SK-N-SH (cell line): Measurements from ENCODE around the gene NUAK2. TPM values are rescaled to one million over a fixed set of nuclear protein-coding genes. Genes with fewer than 3 reads are reported as not detected.

Experiments
- CTCF ChIA-PET: fragments of 300-600, 350-600 bp; formaldehyde crosslinking; extraction: SDS; loops from one replicate; lab custom pipeline; 2021; lab: Yijun Ruan, JAX
- POLR2A ChIA-PET: fragments of 350-600 bp; sonication (Branson Sonifier 250); formaldehyde crosslinking; extraction: SDS; loops from one replicate; lab custom pipeline; 2020; ENCODE audit warnings: antibody characterized with exemption, inconsistent platforms; lab: Yijun Ruan, JAX
- DNase-seq: peaks from one replicate; pipeline ENCODE4 v3.0.0; 2012
- H2AFZ ChIP-seq: fragments of 200-600 bp; sonication (generic); 2 replicates; pipeline ENCODE4 v1.8.1; 2016; ENCODE audit warnings: antibody characterized with exemption, mild to moderate bottlenecking, low read depth
- H3F3A ChIP-seq: fragments of 200-600 bp; sonication (generic); replicated peaks from 2 replicates; pipeline ENCODE3; 2016; ENCODE audit warnings: antibody characterized with exemption, mild to moderate bottlenecking; ENCODE audit not compliant: insufficient read depth
- H3K27ac ChIP-seq, 2 experiments: fragments of 200-500 bp in 1 of 2; fragments of 200-600 bp in 1 of 2; sonication (Bioruptor generic) in 1 of 2; sonication (generic), shearing (Covaris generic) in 1 of 2; 2 replicates each; pipeline versions ENCODE4 v1.5.1 to v1.6.1; 2014 to 2016; ENCODE audit warnings: low read depth in 2 of 2, inconsistent platforms in 1 of 2, low read length in 1 of 2, mild to moderate bottlenecking in 1 of 2, mixed read lengths in 1 of 2
- H3K27me3 ChIP-seq: fragments of 200-600 bp; sonication (generic), shearing (Covaris generic); 2 replicates; pipeline ENCODE4 v1.6.1; 2016; ENCODE audit warnings: mixed run types; ENCODE audit not compliant: insufficient read depth
- H3K36me3 ChIP-seq, 2 experiments: fragments of 200-500 bp in 1 of 2; fragments of 200-600 bp in 1 of 2; sonication (Bioruptor generic) in 1 of 2; sonication (generic) in 1 of 2; replicated peaks in 1 of 2; 2 replicates each; pipeline versions ENCODE3 to v1.5.1; 2014 to 2016; ENCODE audit warnings: low read length in 1 of 2, mild to moderate bottlenecking in 1 of 2; ENCODE audit not compliant: insufficient read depth in 2 of 2, control insufficient read depth in 1 of 2
- H3K4me1 ChIP-seq, 2 experiments: fragments of 200-500 bp in 1 of 2; fragments of 200-600 bp in 1 of 2; sonication (Bioruptor generic) in 1 of 2; sonication (generic), shearing (Covaris generic) in 1 of 2; 2 replicates each; pipeline versions ENCODE4 v1.5.1 to v1.6.1; 2014 to 2016; ENCODE audit warnings: low read depth in 1 of 2, low read length in 1 of 2, mixed run types in 1 of 2; ENCODE audit not compliant: insufficient read depth in 2 of 2, control insufficient read depth in 1 of 2
- H3K4me2 ChIP-seq: fragments of 200-600 bp; sonication (generic), shearing (Covaris generic); 2 replicates; pipeline ENCODE4 v1.6.1; 2017; ENCODE audit warnings: mixed run types
- H3K4me3 ChIP-seq, 2 experiments: fragments of 200-500 bp in 1 of 2; fragments of 200-600 bp in 1 of 2; sonication (Bioruptor generic) in 1 of 2; sonication (generic), shearing (Covaris generic) in 1 of 2; 2 replicates each; pipeline versions ENCODE4 v1.5.1 to v1.8.1; 2014 to 2016; ENCODE audit warnings: low read depth in 2 of 2, inconsistent platforms in 1 of 2, low read length in 1 of 2, mild to moderate bottlenecking in 1 of 2, mixed read lengths in 1 of 2, moderate library complexity in 1 of 2
- H3K79me2 ChIP-seq: fragments of 200-600 bp; sonication (generic); 2 replicates; pipeline ENCODE4 v1.8.1; 2017; ENCODE audit warnings: mild to moderate bottlenecking; ENCODE audit not compliant: insufficient read depth
- H3K9ac ChIP-seq: fragments of 200-600 bp; sonication (generic); 2 replicates; pipeline ENCODE4 v1.6.1; 2017; ENCODE audit warnings: mixed run types
- H3K9me2 ChIP-seq: fragments of 200-600 bp; sonication (generic); 2 replicates; pipeline ENCODE4 v1.6.1; 2017; ENCODE audit warnings: mixed run types
- H3K9me3 ChIP-seq: fragments of 200-600 bp; sonication (generic); 2 replicates; pipeline ENCODE4 v1.6.1; 2017; ENCODE audit warnings: mixed run types, mild to moderate bottlenecking, moderate library complexity
- H4K20me1 ChIP-seq: fragments of 200-600 bp; sonication (generic); 2 replicates; pipeline ENCODE4 v1.6.1; 2017; ENCODE audit warnings: mild to moderate bottlenecking, mixed run types; ENCODE audit not compliant: insufficient read depth
- ELF1 ChIP-seq: IDR thresholded peaks from 2 replicates; pipeline ENCODE4 v1.4.0; 2012
- FOXJ3 ChIP-seq: sonication (generic); formaldehyde crosslinking; IDR thresholded peaks from 2 replicates; pipeline ENCODE4 v1.5.1; 2020; ENCODE audit warnings: mild to moderate bottlenecking, missing genetic modification reagents
- FOXM1 ChIP-seq: IDR thresholded peaks from 2 replicates; pipeline ENCODE4 v1.4.0; 2012; ENCODE audit warnings: low read depth, mild to moderate bottlenecking
- GABPA ChIP-seq: IDR thresholded peaks from 2 replicates; pipeline ENCODE4 v1.4.0; 2012; ENCODE audit warnings: low read depth, mild to moderate bottlenecking
- GATA2 ChIP-seq: sonication (generic); formaldehyde crosslinking; IDR thresholded peaks from 2 replicates; pipeline ENCODE4 v1.5.0; 2020; ENCODE audit warnings: mild to moderate bottlenecking, missing genetic modification reagents
- JUND ChIP-seq: IDR thresholded peaks from 2 replicates; pipeline ENCODE4 v1.4.0; 2012
- MXI1 ChIP-seq: IDR thresholded peaks from 2 replicates; pipeline ENCODE4 v1.6.1; 2012; ENCODE audit warnings: mild to moderate bottlenecking, low read depth, low read length, improper control_type of control experiment
- NFIC ChIP-seq: IDR thresholded peaks from 2 replicates; pipeline ENCODE4 v1.4.0; 2012; ENCODE audit warnings: borderline replicate concordance
- NRF1 ChIP-seq: IDR thresholded peaks from 2 replicates; pipeline ENCODE4 v1.6.1; 2012; ENCODE audit warnings: low read depth, mild to moderate bottlenecking, low read length
- RAD21 ChIP-seq: IDR thresholded peaks from 2 replicates; pipeline ENCODE4 v1.6.1; 2012; ENCODE audit warnings: mild to moderate bottlenecking, low read length
- RCOR1 ChIP-seq: fragments of 150-350 bp; IDR thresholded peaks from 2 replicates; pipeline ENCODE4 v1.6.1; 2017; ENCODE audit warnings: antibody characterized with exemption, low read length
- RXRA ChIP-seq: IDR thresholded peaks from 2 replicates; pipeline ENCODE4 v1.4.0; 2012; ENCODE audit warnings: low read depth, mild to moderate bottlenecking, borderline replicate concordance
- WGBS: methylation state at CpG from one replicate; pipeline ENCODE4 v1.1.6; 2017; ENCODE audit warnings: low lambda C conversion rate; 5-methylcytosine and 5-hydroxymethylcytosine counted together
- polyA plus RNA-seq, 3 experiments: library from polyadenylated mRNA; depleted of rRNA; stranded (reverse); fragments of >200 nt; gene quantifications; 2 replicates each; pipeline ENCODE4 v1.2.3, GENCODE V29; 2012
- TF ChIP-seq, protein P1 (sequence below): IDR thresholded peaks from 2 replicates; pipeline ENCODE4 v1.6.1; 2012; ENCODE audit warnings: mild to moderate bottlenecking, low read depth, low read length, moderate library complexity
- TF ChIP-seq, protein P2 (sequence below): IDR thresholded peaks from 2 replicates; pipeline ENCODE4; 2012
- TF ChIP-seq, protein P3 (sequence below): IDR thresholded peaks from 2 replicates; pipeline ENCODE4 v1.4.0; 2012; ENCODE audit warnings: low read depth, borderline replicate concordance
- TF ChIP-seq, protein P4 (sequence below): fragments of 150-350 bp; IDR thresholded peaks from 2 replicates; pipeline ENCODE4 v1.6.1; 2017; ENCODE audit warnings: antibody characterized with exemption, low read length, low read depth, borderline replicate concordance
- TF ChIP-seq, protein P5 (sequence below): fragments of 200-600 bp; sonication (generic); IDR thresholded peaks from 2 replicates; pipeline ENCODE4 v1.6.1; 2017; ENCODE audit warnings: antibody characterized with exemption, mild to moderate bottlenecking, moderate library complexity

The NUAK2 gene
- polyA plus RNA-seq, 1 of the 3 experiments (the other 2 are of a cell fraction), result 11.1 TPM

DNA sequence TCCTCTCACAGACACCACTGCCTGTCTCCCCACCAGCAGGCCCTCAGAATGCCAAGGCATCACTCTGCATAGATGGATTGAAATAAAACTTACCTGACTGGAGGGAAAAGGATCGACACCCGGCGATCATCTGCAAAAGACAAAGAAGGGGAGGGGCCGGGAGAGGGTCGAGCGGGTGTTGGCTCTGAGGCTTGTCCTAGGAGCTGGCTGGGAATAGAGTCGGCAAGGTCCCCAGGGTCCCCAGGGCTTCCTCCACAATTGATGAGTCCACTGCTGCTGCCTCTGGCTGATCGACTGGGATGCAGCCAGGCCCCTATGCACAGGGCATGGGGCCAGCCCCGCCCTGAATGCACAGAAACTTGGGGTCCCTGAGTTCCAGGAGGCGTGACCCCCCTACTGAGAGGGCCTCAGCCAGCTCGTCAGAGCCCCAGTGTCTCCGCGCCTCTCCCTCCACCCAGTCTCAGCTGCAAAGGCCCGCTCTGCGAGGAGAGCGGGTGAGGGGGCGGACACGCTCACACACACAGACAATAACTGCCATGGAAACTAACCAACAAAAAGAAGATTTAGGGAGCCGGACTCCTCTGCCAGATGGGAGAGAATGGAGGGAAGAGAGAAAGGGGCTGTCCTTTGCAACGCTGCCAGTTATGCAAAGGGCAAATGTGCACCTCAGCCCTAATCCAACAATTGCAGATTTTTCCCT, 35.0 kb upstream of the NUAK2 start, which contains the start of gene KLHDC8A:
TSS of gene KLHDC8A (minus strand) at position 483 of the 700 bp plus-strand sequence. CDS start 13,318 bp downstream, outside the sequence.
- Histone ChIP-seq H3K9ac (no peak within 1 kb of the TSS), H3K9me2 (no peaks in the 10 kb centered on the region), H3K27ac (no peak within 1 kb of the TSS), H3K4me3 (no peak within 1 kb of the TSS), H3K4me2 (no peak within 1 kb of the TSS), H3K9me3 (no peaks in the 10 kb centered on the region), H4K20me1 (no peaks in the 10 kb centered on the region), H3F3A (no peaks in the 10 kb centered on the region), H3K4me1 (peaks cover 0 to 8% of the 10 kb centered on the region in 2 experiments; a peak in 1 of 4 replicates), H3K27me3 (peaks cover 5% of the 10 kb centered on the region; the same call in 1 of the 2 replicates), H2AFZ (no peak within 1 kb of the TSS), H3K36me3 (no peaks in the 10 kb centered on the region), H3K79me2 (no peaks in the 10 kb centered on the region)
- ChIA-PET CTCF (interaction anchor here (1.6 to 4.5 kb wide), 4 partner anchors 10 to 168 kb away, joined by 8 to 91 read pairs (median 22); no protein-coding TSS in a partner anchor), POLR2A (no interaction called here)
- TF ChIP-seq GABPA, result no peak
- no peak for TF ChIP-seq NFIC
- no peak for TF ChIP-seq RAD21
- no peak for TF ChIP-seq NRF1
- TF ChIP-seq, protein P1, sequence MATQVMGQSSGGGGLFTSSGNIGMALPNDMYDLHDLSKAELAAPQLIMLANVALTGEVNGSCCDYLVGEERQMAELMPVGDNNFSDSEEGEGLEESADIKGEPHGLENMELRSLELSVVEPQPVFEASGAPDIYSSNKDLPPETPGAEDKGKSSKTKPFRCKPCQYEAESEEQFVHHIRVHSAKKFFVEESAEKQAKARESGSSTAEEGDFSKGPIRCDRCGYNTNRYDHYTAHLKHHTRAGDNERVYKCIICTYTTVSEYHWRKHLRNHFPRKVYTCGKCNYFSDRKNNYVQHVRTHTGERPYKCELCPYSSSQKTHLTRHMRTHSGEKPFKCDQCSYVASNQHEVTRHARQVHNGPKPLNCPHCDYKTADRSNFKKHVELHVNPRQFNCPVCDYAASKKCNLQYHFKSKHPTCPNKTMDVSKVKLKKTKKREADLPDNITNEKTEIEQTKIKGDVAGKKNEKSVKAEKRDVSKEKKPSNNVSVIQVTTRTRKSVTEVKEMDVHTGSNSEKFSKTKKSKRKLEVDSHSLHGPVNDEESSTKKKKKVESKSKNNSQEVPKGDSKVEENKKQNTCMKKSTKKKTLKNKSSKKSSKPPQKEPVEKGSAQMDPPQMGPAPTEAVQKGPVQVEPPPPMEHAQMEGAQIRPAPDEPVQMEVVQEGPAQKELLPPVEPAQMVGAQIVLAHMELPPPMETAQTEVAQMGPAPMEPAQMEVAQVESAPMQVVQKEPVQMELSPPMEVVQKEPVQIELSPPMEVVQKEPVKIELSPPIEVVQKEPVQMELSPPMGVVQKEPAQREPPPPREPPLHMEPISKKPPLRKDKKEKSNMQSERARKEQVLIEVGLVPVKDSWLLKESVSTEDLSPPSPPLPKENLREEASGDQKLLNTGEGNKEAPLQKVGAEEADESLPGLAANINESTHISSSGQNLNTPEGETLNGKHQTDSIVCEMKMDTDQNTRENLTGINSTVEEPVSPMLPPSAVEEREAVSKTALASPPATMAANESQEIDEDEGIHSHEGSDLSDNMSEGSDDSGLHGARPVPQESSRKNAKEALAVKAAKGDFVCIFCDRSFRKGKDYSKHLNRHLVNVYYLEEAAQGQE, result no peak
- TF ChIP-seq GATA2 (CRISPR knock-in tag), result no peak
- TF ChIP-seq RCOR1, result no peak
- TF ChIP-seq FOXM1, result no peak
- TF ChIP-seq MXI1, result no peak
- no peak for TF ChIP-seq JUND
- no peak for TF ChIP-seq FOXJ3
- no peak for TF ChIP-seq RXRA
- TF ChIP-seq ELF1, result no peak
- TF ChIP-seq, protein P2, sequence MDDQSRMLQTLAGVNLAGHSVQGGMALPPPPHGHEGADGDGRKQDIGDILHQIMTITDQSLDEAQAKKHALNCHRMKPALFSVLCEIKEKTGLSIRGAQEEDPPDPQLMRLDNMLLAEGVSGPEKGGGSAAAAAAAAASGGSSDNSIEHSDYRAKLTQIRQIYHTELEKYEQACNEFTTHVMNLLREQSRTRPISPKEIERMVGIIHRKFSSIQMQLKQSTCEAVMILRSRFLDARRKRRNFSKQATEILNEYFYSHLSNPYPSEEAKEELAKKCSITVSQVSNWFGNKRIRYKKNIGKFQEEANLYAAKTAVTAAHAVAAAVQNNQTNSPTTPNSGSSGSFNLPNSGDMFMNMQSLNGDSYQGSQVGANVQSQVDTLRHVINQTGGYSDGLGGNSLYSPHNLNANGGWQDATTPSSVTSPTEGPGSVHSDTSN, result no peak
- TF ChIP-seq, protein P3, sequence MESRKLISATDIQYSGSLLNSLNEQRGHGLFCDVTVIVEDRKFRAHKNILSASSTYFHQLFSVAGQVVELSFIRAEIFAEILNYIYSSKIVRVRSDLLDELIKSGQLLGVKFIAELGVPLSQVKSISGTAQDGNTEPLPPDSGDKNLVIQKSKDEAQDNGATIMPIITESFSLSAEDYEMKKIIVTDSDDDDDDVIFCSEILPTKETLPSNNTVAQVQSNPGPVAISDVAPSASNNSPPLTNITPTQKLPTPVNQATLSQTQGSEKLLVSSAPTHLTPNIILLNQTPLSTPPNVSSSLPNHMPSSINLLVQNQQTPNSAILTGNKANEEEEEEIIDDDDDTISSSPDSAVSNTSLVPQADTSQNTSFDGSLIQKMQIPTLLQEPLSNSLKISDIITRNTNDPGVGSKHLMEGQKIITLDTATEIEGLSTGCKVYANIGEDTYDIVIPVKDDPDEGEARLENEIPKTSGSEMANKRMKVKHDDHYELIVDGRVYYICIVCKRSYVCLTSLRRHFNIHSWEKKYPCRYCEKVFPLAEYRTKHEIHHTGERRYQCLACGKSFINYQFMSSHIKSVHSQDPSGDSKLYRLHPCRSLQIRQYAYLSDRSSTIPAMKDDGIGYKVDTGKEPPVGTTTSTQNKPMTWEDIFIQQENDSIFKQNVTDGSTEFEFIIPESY, result no peak
- TF ChIP-seq, protein P4, sequence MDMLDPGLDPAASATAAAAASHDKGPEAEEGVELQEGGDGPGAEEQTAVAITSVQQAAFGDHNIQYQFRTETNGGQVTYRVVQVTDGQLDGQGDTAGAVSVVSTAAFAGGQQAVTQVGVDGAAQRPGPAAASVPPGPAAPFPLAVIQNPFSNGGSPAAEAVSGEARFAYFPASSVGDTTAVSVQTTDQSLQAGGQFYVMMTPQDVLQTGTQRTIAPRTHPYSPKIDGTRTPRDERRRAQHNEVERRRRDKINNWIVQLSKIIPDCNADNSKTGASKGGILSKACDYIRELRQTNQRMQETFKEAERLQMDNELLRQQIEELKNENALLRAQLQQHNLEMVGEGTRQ, result no peak
- TF ChIP-seq, protein P5, sequence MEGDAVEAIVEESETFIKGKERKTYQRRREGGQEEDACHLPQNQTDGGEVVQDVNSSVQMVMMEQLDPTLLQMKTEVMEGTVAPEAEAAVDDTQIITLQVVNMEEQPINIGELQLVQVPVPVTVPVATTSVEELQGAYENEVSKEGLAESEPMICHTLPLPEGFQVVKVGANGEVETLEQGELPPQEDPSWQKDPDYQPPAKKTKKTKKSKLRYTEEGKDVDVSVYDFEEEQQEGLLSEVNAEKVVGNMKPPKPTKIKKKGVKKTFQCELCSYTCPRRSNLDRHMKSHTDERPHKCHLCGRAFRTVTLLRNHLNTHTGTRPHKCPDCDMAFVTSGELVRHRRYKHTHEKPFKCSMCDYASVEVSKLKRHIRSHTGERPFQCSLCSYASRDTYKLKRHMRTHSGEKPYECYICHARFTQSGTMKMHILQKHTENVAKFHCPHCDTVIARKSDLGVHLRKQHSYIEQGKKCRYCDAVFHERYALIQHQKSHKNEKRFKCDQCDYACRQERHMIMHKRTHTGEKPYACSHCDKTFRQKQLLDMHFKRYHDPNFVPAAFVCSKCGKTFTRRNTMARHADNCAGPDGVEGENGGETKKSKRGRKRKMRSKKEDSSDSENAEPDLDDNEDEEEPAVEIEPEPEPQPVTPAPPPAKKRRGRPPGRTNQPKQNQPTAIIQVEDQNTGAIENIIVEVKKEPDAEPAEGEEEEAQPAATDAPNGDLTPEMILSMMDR, result no peak
- no peak for DNase-seq
- 74% methylated on average over 19 of the region's 20 CpGs for WGBS
